ENCODE results near the gene DIAPH2.

Gene DIAPH2

GRCh38 chrX:97011540-97011939 is 326.9 kb downstream of the DIAPH2 start:
- Histone ChIP-seq H3K36me3 (ENCODE audit: insufficient read depth, low read length) (no peaks in the 10 kb centered on the region), H3K4me3 (ENCODE audit: low read length) (no peak overlapping the region), H3K4me1 (ENCODE audit: insufficient read depth, low read length) (peaks cover 3% of the 10 kb centered on the region)

GRCh38 chrX:97016106-97016505 is 331.5 kb downstream of the DIAPH2 start:
- no peaks in the 10 kb centered on the region for H3K9me3 ChIP-seq (ENCODE audit: low read length)
- H3K36me3 ChIP-seq (ENCODE audit: insufficient read depth, low read length) = no peaks in the 10 kb centered on the region
- H3K4me3 ChIP-seq (ENCODE audit: low read length) = no peak overlapping the region
- no peak overlapping the region for H2AFZ ChIP-seq (ENCODE audit: low read depth, low read length)
- no peaks in the 10 kb centered on the region for H3K27me3 ChIP-seq (ENCODE audit: insufficient read depth, low read length)
- peaks cover 3% of the 10 kb centered on the region for H3K4me1 ChIP-seq (ENCODE audit: insufficient read depth, low read length)

More at GRCh38 chrX:97011540-97011939, 326.9 kb downstream of the DIAPH2 start:
- Histone ChIP-seq H3K9me3 (ENCODE audit: low read length) (no peaks in the 10 kb centered on the region), H3K27me3 (ENCODE audit: insufficient read depth, low read length) (no peaks in the 10 kb centered on the region), H2AFZ (ENCODE audit: low read depth, low read length) (no peak overlapping the region)

DNA sequence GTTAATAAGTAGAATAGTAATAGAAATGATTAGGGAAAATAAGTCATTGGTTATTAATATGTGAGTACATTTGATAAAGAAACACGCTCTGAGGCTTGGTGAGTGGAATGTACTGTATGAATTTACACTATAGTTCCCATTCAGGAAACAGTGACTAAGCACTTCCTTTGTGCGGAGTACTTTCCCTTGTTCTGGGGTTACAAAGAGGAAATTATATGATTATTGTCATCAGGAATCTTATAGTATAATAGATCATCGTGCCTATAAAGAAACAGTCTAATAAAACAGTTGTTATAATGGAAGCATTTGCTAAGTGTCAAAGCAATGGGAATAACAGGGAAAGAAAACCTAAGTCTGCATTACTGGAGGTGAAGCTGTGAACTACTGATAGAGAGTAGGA is 337.0 kb downstream of the DIAPH2 start:
- Histone ChIP-seq H3K36me3 (ENCODE audit: insufficient read depth, low read length) (no peaks in the 10 kb centered on the region), H3K27me3 (ENCODE audit: insufficient read depth, low read length) (no peaks in the 10 kb centered on the region), H3K4me1 (ENCODE audit: insufficient read depth, low read length) (peaks cover 2% of the 10 kb centered on the region), H3K9me3 (ENCODE audit: low read length) (no peaks in the 10 kb centered on the region), H3K4me3 (ENCODE audit: low read length) (no peak overlapping the region), H2AFZ (ENCODE audit: low read depth, low read length) (no peak overlapping the region)

DNA sequence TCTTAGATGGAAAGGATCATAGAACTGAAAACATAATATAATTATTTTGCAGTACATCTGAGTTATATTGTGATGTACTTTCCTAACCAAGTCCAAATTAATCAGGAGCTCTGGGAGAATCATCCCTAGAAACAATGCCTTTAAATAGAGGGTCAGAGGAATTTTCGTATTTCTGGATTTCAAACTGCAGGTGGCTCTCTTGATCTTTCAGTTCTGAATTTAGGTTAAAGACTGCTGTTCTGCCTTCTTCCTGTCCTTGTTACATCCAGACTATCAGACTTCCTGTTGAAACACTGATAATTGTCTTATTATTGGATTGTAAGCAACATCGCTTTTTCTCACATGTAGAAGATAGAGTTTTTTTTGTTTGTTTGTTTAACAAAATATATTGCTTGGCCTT is 341.8 kb downstream of the DIAPH2 start:
- no peaks in the 10 kb centered on the region for H3K27me3 ChIP-seq (ENCODE audit: insufficient read depth, low read length)
- peaks cover 17% of the 10 kb centered on the region for H3K4me1 ChIP-seq (ENCODE audit: insufficient read depth, low read length)
- no peak overlapping the region for H3K4me3 ChIP-seq (ENCODE audit: low read length)
- no peaks in the 10 kb centered on the region for H3K9me3 ChIP-seq (ENCODE audit: low read length)
- H3K36me3 ChIP-seq (ENCODE audit: insufficient read depth, low read length) = no peaks in the 10 kb centered on the region
- no peak overlapping the region for H2AFZ ChIP-seq (ENCODE audit: low read depth, low read length)

GRCh38 chrX:97027384-97027922 is 342.8 kb downstream of the DIAPH2 start:
- Histone ChIP-seq H3K36me3 (ENCODE audit: insufficient read depth, low read length) (no peaks in the 10 kb centered on the region), H3K4me3 (ENCODE audit: low read length) (no peak overlapping the region), H2AFZ (ENCODE audit: low read depth, low read length) (no peak overlapping the region), H3K4me1 (ENCODE audit: insufficient read depth, low read length) (peaks cover 17% of the 10 kb centered on the region), H3K9me3 (ENCODE audit: low read length) (no peaks in the 10 kb centered on the region), H3K27me3 (ENCODE audit: insufficient read depth, low read length) (no peaks in the 10 kb centered on the region)

- H3K4me1 ChIP-seq (ENCODE audit: insufficient read depth, low read length) = peaks cover 17% of the 10 kb centered on the region
- H3K27me3 ChIP-seq (ENCODE audit: insufficient read depth, low read length) = no peaks in the 10 kb centered on the region
- H3K36me3 ChIP-seq (ENCODE audit: insufficient read depth, low read length) = no peaks in the 10 kb centered on the region
- no peak overlapping the region for H2AFZ ChIP-seq (ENCODE audit: low read depth, low read length)
- H3K4me3 ChIP-seq (ENCODE audit: low read length) = no peak overlapping the region
- H3K9me3 ChIP-seq (ENCODE audit: low read length) = no peaks in the 10 kb centered on the region
Measured at GRCh38 chrX:97030463-97030862, 345.8 kb downstream of the DIAPH2 start.

DNA sequence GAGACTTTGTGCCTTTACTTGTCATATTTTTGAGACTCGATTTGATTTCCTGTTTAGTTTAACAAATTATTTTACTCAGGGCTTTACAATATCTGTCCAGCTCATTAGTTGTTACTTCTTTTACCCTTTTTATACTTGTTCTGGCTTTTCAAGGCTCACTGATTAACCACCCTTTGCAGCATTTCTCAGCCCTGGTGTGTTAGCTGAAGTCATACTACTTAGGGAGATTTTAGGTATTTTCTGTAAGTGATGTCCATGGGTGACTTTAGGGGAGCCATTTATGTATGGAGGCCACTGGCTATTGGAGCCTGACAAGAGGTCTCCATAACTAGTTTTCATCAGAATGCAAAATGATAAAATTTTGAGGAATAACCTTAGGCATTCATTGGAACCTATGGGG is 346.3 kb downstream of the DIAPH2 start:
- no peak overlapping the region for H2AFZ ChIP-seq (ENCODE audit: low read depth, low read length)
- no peak overlapping the region for H3K4me3 ChIP-seq (ENCODE audit: low read length)
- H3K4me1 ChIP-seq (ENCODE audit: insufficient read depth, low read length) = peaks cover 17% of the 10 kb centered on the region
- no peaks in the 10 kb centered on the region for H3K27me3 ChIP-seq (ENCODE audit: insufficient read depth, low read length)
- H3K36me3 ChIP-seq (ENCODE audit: insufficient read depth, low read length) = no peaks in the 10 kb centered on the region
- H3K9me3 ChIP-seq (ENCODE audit: low read length) = no peaks in the 10 kb centered on the region

GRCh38 chrX:97039363-97040029 is 354.9 kb downstream of the DIAPH2 start:
- Histone ChIP-seq H3K27me3 (ENCODE audit: insufficient read depth, low read length) (no peaks in the 10 kb centered on the region), H3K4me3 (ENCODE audit: low read length) (no peak overlapping the region), H3K36me3 (ENCODE audit: insufficient read depth, low read length) (no peaks in the 10 kb centered on the region), H2AFZ (ENCODE audit: low read depth, low read length) (no peak overlapping the region), H3K9me3 (ENCODE audit: low read length) (no peaks in the 10 kb centered on the region), H3K4me1 (ENCODE audit: insufficient read depth, low read length) (no peaks in the 10 kb centered on the region)

- H3K9me3 ChIP-seq (ENCODE audit: low read length) = no peaks in the 10 kb centered on the region
- no peaks in the 10 kb centered on the region for H3K4me1 ChIP-seq (ENCODE audit: insufficient read depth, low read length)
- H3K27me3 ChIP-seq (ENCODE audit: insufficient read depth, low read length) = no peaks in the 10 kb centered on the region
- H3K4me3 ChIP-seq (ENCODE audit: low read length) = no peak overlapping the region
- no peak overlapping the region for H2AFZ ChIP-seq (ENCODE audit: low read depth, low read length)
- H3K36me3 ChIP-seq (ENCODE audit: insufficient read depth, low read length) = no peaks in the 10 kb centered on the region
Measured at GRCh38 chrX:97045470-97045869, 360.8 kb downstream of the DIAPH2 start.

DNA sequence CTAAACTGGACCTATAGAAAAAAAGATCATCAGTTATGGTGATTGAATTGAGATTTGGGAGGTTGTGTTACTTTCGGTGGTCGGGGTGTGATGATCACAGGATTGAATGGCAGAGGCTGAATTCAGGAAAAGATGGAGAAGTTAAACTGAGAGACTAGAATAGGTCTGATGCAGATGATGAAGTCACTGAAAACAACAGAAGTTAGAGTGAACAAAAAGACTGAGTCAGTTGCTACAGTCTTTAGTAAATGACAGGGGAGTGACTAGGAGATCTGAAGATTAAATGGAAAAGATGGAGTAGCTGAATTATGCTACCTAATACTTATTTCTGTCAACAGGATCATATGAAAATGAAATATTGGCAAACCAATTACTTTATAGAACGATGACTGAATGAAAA is 362.2 kb downstream of the DIAPH2 start:
- H3K36me3 ChIP-seq (ENCODE audit: insufficient read depth, low read length) = no peaks in the 10 kb centered on the region
- H2AFZ ChIP-seq (ENCODE audit: low read depth, low read length) = no peak overlapping the region
- no peak overlapping the region for H3K4me3 ChIP-seq (ENCODE audit: low read length)
- no peaks in the 10 kb centered on the region for H3K27me3 ChIP-seq (ENCODE audit: insufficient read depth, low read length)
- no peaks in the 10 kb centered on the region for H3K4me1 ChIP-seq (ENCODE audit: insufficient read depth, low read length)
- no peaks in the 10 kb centered on the region for H3K9me3 ChIP-seq (ENCODE audit: low read length)

DNA sequence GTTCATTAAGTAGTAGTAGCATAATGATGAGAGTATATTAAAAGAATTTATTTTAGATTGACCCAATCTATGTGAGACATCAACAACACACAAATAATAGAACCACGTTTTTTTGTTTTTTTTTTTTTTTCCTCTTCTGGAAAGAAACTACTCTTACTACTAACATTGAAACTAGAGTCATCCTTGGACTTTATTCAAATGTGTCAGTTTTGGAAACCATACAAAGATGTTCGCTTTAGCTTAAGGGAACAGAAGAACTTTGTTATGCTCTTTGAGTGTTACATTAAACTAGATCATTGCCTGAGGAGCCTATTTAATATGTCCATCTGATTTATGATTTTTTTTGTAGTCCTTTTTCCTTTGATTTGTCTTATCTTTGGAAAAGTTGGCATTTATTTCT is 365.8 kb downstream of the DIAPH2 start:
- H3K9me3 ChIP-seq (ENCODE audit: low read length) = no peaks in the 10 kb centered on the region
- H3K36me3 ChIP-seq (ENCODE audit: insufficient read depth, low read length) = no peaks in the 10 kb centered on the region
- H2AFZ ChIP-seq (ENCODE audit: low read depth, low read length) = no peak overlapping the region
- no peaks in the 10 kb centered on the region for H3K27me3 ChIP-seq (ENCODE audit: insufficient read depth, low read length)
- H3K4me1 ChIP-seq (ENCODE audit: insufficient read depth, low read length) = no peaks in the 10 kb centered on the region
- no peak overlapping the region for H3K4me3 ChIP-seq (ENCODE audit: low read length)

DNA sequence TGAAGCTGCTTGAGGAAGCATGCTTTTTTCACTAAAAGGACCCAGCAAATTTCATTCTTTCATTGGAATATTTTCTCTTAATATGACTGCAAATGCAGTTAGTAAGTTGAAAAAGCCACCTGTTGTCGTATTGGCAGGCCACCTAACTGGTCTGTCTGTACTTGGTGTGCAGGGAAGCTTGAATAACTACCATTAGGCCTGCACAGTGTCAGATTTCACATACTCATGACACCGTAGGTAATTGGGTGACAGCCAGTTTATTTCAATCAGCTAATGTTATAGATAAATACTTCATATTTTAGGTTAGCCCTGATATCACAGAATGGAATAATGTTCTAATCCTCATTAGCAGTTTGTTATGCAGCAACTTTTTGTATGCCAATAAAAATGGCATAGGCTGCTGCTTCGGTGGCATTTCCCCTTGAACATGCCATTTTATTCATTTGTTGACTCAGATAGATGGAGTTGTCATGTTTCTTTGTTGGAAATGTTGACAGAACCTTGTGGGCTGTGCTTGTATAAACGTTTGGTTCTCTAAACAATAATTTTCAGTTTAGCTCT is 372.8 kb downstream of the DIAPH2 start:
- no peak overlapping the region for H3K4me3 ChIP-seq (ENCODE audit: low read length)
- H2AFZ ChIP-seq (ENCODE audit: low read depth, low read length) = no peak overlapping the region
- H3K4me1 ChIP-seq (ENCODE audit: insufficient read depth, low read length) = peaks cover 2% of the 10 kb centered on the region
- H3K27me3 ChIP-seq (ENCODE audit: insufficient read depth, low read length) = no peaks in the 10 kb centered on the region
- no peaks in the 10 kb centered on the region for H3K36me3 ChIP-seq (ENCODE audit: insufficient read depth, low read length)
- no peaks in the 10 kb centered on the region for H3K9me3 ChIP-seq (ENCODE audit: low read length)

- peaks cover 2% of the 10 kb centered on the region for H3K4me1 ChIP-seq (ENCODE audit: insufficient read depth, low read length)
- H3K27me3 ChIP-seq (ENCODE audit: insufficient read depth, low read length) = no peaks in the 10 kb centered on the region
- H3K9me3 ChIP-seq (ENCODE audit: low read length) = no peaks in the 10 kb centered on the region
- no peak overlapping the region for H2AFZ ChIP-seq (ENCODE audit: low read depth, low read length)
- no peak overlapping the region for H3K4me3 ChIP-seq (ENCODE audit: low read length)
- no peaks in the 10 kb centered on the region for H3K36me3 ChIP-seq (ENCODE audit: insufficient read depth, low read length)
Measured at GRCh38 chrX:97060020-97060419, 375.4 kb downstream of the DIAPH2 start.

GRCh38 chrX:97065066-97065465 is 380.4 kb downstream of the DIAPH2 start:
- Histone ChIP-seq H3K36me3 (ENCODE audit: insufficient read depth, low read length) (no peaks in the 10 kb centered on the region), H3K27me3 (ENCODE audit: insufficient read depth, low read length) (no peaks in the 10 kb centered on the region), H2AFZ (ENCODE audit: low read depth, low read length) (no peak overlapping the region), H3K9me3 (ENCODE audit: low read length) (no peaks in the 10 kb centered on the region), H3K4me3 (ENCODE audit: low read length) (no peak overlapping the region), H3K4me1 (ENCODE audit: insufficient read depth, low read length) (no peaks in the 10 kb centered on the region)
